Erythroblast (primary cell): ENCODE data around the gene PTPRN.

Source experiments
- DNase-seq, 2 experiments: peaks; one replicate each; lab custom pipeline; 2025; lab: John Stamatoyannopoulos, UW
- GATA1 ChIP-seq: IDR thresholded peaks from 2 replicates; pipeline ENCODE4 v1.6.1; 2011; ENCODE audit warnings: low read depth, mild to moderate bottlenecking, control low read depth, low read length, moderate library complexity
- POLR2A ChIP-seq: IDR thresholded peaks from 2 replicates; pipeline ENCODE4 v1.6.1; 2011; ENCODE audit warnings: mild to moderate bottlenecking, low read length

The PTPRN gene

DNA sequence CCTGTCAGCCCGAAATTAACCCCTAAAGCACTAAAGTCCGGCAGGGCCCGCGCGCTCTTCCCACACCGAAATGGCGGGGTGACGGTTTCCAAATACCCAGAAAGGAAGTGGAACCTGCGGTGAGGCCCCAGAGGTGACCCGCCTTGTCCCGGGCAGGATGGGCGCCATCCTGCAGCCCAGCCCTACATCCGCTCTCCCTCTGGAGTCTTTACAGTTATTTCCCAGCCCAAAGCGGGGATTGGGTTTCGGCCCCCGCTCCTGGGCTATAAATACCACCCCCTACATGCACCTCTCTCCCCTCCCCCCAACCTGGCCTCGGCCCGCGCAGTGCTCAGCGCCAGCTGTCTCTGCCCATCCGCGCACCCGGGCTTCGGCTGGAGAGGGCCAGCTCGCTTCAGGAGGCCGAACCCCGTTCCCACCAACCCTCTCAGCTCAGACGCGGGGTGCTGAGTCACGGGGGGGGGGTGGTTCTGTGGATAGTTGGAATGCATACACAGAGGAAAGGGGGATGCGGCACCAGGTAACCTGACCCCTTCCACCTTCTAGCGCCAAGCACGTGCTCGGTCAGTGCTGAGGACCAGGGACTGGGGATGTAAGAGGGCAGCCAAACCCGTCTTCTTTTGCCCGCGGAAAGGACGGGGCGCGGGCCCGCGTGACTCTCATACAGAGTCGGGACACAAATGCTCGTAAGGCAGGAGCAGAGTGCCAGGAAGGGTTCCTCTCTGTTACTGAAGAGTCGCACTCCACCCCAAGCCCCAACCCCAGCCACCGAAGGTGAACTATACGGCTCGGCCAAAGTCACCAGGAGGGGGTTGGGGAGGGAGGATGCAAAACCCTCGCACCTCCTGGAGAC lies 56.1 kb downstream of the PTPRN start, which contains the start of gene TUBA4B:
Gene TUBA4B, plus strand, starts transcription at position 344 of the 853 bp plus-strand sequence. Its CDS starts 165 bp downstream, at position 509.
- peak; percentile 63 to 78 for DNase-seq
- no peak for TF ChIP-seq GATA1
- no peak for TF ChIP-seq POLR2A

GRCh38 chr2:219252570-219252899 lies 56.7 kb downstream of the PTPRN start:
- TF ChIP-seq GATA1: no peak
- no peak for DNase-seq

DNA sequence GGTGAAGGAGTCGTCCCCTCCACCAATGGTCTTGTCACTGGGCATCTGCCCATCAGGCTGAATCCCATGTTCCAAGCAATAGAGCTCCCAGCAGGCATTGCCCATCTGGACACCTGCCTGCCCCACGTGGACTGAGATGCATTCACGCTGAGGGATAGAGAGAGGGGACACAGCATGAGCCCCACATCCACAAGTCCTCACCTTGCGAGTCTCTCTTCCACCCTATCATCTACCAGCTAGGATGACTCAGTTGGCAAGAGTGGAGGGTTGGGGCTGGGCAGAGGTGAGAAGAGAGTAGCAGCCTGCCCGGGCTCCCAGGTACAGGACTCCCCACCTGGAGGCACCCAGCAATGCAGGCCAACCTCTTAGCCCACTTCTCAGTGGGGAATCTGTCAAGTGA lies 57.1 kb downstream of the PTPRN start:
- DNase-seq: no peak
- TF ChIP-seq POLR2A: no peak
- no peak for TF ChIP-seq GATA1

- TF ChIP-seq POLR2A (no peak), GATA1 (no peak)
Observed at GRCh38 chr2:219251656-219252055, 57.5 kb downstream of the PTPRN start.

GRCh38 chr2:219250049-219250781 lies 59.0 kb downstream of the PTPRN start:
- TF ChIP-seq POLR2A (no peak), GATA1 (no peak)
- no peak for DNase-seq

More at GRCh38 chr2:219251656-219252055, 57.5 kb downstream of the PTPRN start:
- DNase-seq: no peak

DNA sequence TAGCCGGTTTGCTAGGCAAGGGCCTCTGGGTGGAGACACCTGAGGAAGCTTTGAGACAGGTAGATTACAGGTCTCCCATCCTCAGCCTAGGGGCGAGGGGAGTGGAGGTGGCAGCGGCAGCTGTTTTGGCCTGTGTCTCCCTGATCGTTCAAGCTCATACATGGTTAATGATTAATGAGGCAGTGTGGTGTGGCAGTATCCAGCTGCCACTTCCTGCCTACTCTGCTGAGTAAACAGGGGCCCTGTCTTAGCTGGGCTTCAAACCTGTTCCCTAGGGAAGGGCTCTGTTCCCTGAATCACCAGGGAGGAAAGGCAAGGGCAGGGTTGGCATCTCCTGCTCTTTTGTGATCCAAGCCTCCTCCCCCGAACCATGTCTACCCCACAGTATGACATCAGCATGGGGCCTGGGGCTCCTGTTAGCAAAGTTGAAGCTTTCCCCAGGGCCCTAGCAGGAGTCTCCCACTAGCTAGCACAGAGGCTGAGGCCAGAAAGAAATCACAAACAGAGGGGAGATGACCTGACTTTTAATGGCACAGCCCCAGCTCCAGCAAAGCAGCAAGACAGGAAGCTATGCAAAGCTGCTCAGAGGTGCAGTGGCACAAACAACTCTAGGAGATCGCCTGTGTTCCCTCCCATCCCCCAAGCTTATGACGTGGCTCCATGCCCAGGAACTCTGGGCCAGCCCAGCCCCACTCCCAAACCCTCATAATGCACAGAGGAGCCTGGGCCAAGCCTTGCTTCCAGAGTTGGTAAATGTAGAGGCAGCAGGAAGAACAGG lies 59.8 kb downstream of the PTPRN start:
- peak; percentile 48 to 77 for DNase-seq
- TF ChIP-seq GATA1: no peak
- no peak for TF ChIP-seq POLR2A

GRCh38 chr2:219248845-219249202 lies 60.4 kb downstream of the PTPRN start:
- DNase-seq: no peak
- TF ChIP-seq GATA1 (no peak), POLR2A (no peak)

DNA sequence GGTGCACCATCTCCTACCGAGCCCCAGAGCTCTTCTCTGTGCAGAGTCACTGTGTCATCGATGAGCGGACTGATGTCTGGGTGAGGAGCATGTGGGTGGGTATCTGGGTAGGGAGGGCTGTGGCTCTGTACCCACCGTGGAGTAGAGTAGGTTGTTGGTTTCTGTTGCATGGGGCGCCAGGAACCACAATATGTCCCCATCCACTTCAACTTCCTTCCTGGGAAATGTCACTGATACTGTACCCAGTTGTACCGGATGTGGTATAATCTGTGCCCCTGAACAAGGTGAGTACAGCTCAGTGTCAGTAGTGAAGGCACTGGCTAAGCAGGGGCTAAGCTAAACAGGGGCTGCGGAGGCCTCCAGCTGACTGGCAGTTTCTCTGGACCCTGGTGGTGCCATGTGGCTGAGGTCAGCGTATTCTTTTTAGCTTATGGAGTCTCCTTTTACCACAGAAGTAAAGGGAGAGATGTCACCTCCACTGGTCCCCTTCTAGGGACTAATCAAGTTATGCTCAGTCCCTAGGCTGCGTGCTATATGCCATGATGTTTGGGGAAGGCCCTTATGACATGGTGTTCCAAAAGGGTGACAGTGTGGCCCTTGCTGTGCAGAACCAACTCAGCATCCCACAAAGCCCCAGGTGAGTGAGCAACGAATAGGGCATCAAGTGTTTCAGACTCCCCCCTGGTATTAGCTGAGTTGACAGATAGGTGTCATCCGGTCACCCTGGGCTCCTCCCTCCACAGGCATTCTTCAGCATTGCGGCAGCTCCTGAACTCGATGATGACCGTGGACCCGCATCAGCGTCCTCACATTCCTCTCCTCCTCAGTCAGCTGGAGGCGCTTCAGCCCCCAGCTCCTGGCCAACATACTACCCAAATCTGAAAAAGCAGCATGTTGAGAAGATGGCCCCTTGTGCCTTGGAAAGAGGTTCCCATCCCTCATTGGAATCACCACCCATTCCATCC lies 61.2 kb downstream of the PTPRN start:
- TF ChIP-seq POLR2A: no peak
- no peak for TF ChIP-seq GATA1
- DNase-seq: no peak

GRCh38 chr2:219246559-219246958 lies 62.6 kb downstream of the PTPRN start:
- no peak for DNase-seq
- no peak for TF ChIP-seq POLR2A
- no peak for TF ChIP-seq GATA1

GRCh38 chr2:219245899-219246230 lies 63.3 kb downstream of the PTPRN start:
- TF ChIP-seq POLR2A (no peak), GATA1 (no peak)
- DNase-seq: peak in 1 of 2 experiments; percentile 57

GRCh38 chr2:219245148-219245898 lies 63.9 kb downstream of the PTPRN start, which contains the start of the genes GLB1L and STK16:
Gene GLB1L (minus strand): TSS chr2:219245444. CDS start chr2:219243573, 1,871 bp downstream.
Gene STK16 (plus strand): TSS chr2:219245479. CDS start chr2:219246000, 521 bp downstream.
- TF ChIP-seq POLR2A (peak; percentile 90), GATA1 (no peak)

DNA sequence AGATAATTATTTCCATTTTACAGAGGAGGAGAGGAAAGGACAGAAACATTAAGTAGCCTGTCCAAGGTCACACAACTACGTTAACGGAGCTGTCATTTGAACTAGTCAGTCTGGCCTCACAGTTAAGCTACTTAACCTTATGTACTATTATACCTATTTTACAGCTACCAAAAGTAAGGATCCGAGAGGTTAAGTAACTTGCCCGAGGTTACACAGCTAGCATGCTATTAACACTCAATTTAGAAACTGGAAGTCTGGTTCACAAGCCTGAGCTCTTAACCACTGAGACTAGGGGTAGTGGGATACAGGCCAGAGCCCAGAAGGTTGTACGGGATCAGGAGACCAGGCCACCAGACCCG lies 64.4 kb downstream of the PTPRN start:
- no peak for TF ChIP-seq POLR2A
- TF ChIP-seq GATA1: no peak
- DNase-seq: no peak

More at GRCh38 chr2:219245148-219245898, 63.9 kb downstream of the PTPRN start, which contains the start of the genes GLB1L and STK16:
- peak; percentile 94 to 96 for DNase-seq
